SK-N-SH (cell line): ENCODE data around the gene ASPSCR1.

Experiments used
- CTCF ChIP-seq: fragments of 200-600 bp; sonication (generic); IDR thresholded peaks from 2 replicates; pipeline ENCODE4 v1.6.1; 2017; ENCODE audit warnings: antibody characterized with exemption, mild to moderate bottlenecking, moderate library complexity
- FOXJ3 ChIP-seq: sonication (generic); formaldehyde crosslinking; IDR thresholded peaks from 2 replicates; pipeline ENCODE4 v1.5.1; 2020; ENCODE audit warnings: mild to moderate bottlenecking, missing genetic modification reagents
- FOXM1 ChIP-seq: IDR thresholded peaks from 2 replicates; pipeline ENCODE4 v1.4.0; 2012; ENCODE audit warnings: low read depth, mild to moderate bottlenecking
- SIN3A ChIP-seq: IDR thresholded peaks from 2 replicates; pipeline ENCODE4 v1.6.1; 2012; ENCODE audit warnings: low read depth, mild to moderate bottlenecking, low read length, moderate library complexity, borderline replicate concordance
- USF2 ChIP-seq: fragments of 150-350 bp; IDR thresholded peaks from 2 replicates; pipeline ENCODE4 v1.6.1; 2017; ENCODE audit warnings: antibody characterized with exemption, low read length, low read depth, borderline replicate concordance

- TF ChIP-seq CTCF: no peak
- TF ChIP-seq USF2: no peak
- no peak for TF ChIP-seq FOXM1
- TF ChIP-seq FOXJ3 (CRISPR knock-in tag): no peak
- no peak for TF ChIP-seq SIN3A
These were observed 45.7 kb upstream of the ASPSCR1 start for GRCh38 chr17:81931557-81932332.
